Stimulated activated CD4-positive, alpha-beta T cell treated with anti-CD3 and anti-CD28 coated beads, Interleukin-1b, Interleukin-23, amount 100 ng/mL, for 1 hour (primary cell): ENCODE results near the gene KCNK2.

ENCODE experiments used
- DNase-seq, 2 donors: peaks; one replicate each; pipeline ENCODE4 v3.0.0-alpha.2; 2020; ENCODE audit warnings: low read depth in 2 of 2

KCNK2 gene

DNA sequence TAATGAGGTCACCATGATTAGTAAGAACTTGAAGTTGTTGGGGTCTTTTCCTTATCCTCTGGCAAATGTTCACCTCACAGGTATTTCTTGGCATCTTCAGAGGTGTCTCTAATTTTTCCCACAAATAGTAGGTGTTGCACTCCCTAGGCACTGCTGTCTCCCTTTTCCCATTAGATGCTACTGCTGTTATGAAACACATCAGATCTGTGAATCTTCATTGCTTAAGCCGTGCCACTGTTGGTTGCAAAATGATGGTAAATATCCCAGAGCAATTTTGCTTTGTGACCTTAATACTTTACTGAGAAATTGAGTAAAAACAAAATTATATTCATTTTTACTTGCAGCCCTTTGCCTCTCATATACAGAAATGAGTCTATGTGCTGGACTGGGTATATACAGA lies 169.6 kb downstream of the KCNK2 start:
- no peak for DNase-seq

DNA sequence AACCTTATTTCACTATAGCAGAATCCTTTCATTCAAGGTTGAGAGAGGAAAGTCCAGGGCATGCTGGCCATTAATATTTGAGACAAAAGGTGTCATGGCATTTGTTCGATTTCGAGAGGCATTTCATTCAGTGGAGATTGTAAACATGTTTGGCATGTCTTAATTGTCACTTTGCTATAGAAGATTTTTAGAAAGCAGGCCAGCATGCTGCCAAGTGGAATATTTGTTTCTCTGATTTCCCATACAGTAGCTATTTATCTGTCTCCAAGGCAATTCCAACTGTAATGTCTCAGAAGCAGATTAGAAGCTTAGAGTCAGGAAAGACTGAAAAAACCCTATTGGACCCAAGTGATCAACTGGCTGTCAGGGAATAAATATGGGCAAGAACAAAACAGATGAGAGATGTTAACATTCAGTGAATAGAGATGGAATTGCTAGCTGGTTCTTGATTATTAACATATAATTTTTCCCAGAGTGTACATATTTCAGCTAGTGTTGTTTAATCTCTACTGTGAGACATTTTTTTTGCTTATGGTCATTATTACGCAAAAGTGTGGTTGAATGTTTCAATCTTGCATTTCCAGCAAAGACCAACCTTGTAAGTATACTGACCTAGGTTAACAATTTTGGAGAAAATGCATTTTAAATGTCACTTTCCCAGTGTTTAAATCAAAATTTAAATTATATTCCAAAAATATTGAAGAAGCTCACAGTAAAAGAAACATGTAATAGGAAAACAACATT lies 174.6 kb downstream of the KCNK2 start:
- no peak for DNase-seq

DNA sequence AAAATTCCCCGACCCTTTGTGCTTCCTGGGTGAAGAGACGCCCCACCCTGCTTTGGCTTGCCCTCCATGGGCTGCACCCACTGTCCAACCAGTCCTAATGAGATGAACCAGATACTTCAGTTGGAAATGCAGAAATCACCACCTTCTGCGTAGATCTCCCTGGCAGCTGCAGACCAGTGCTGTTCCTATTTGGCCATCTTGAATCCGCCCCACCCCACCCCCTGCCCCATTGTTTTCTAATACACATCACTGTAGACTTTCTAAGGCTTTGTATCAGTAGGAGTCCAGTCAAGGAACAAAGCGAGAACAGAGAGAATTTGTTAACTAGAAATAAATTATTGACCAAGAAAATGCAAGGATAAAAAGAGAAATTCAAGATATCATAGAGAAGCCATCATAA lies 178.2 kb downstream of the KCNK2 start:
- no peak for DNase-seq

DNA sequence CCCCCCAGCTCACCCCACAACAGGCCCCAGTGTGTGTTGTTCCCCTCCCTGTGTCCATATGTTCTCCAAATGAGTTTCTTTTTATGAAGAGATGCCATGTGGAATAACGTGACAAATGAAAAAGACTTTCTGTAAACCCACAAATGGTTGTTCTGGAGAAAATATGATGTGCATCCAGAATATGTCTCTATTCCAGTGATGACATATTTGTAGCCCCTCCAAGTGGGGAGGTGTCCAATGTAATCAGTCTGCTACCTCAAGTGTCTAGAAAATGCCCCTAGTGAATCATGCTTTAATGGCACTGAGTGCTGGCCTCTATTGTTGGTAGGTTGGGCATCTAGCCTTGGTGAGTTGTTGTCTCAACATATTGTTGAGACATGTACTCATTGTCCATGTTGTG lies 179.6 kb downstream of the KCNK2 start:
- no peak for DNase-seq

DNA sequence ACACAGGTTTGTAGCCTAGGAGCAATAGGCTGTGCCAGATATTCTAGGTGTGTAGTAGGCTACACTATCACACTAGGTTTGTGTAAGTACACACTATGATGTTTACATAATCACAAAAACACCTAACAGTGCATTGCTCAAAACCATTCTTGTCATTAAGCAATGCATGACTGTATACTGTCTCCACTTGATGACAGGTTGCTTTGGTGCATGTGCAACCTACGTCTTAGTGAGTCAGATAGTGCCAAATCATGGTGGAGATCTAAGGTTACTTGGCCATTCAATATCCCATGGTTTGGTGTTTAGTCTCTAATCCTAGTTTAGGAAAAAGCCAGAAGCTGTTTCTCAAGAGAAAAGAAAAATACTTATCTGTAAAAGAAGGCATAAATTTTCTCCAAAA lies 181.1 kb downstream of the KCNK2 start:
- DNase-seq, result no peak

DNA sequence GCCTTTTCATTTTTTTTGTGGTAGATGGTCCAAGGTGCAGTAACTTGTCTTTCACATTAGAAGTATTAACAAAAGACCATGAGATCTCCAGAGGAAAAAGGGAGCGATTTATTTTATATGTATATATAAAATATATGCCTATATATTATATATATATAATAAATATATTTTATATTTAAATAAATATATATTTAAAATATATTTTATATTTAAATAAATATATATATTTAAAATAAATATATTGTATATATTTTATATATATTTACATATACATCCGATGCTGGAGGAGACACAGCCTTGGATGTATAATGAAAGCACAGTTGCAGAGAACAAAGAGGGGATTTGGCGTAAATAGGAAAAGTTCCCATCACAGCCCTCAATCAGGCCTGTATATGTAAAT lies 182.1 kb downstream of the KCNK2 start:
- DNase-seq, result no peak

DNA sequence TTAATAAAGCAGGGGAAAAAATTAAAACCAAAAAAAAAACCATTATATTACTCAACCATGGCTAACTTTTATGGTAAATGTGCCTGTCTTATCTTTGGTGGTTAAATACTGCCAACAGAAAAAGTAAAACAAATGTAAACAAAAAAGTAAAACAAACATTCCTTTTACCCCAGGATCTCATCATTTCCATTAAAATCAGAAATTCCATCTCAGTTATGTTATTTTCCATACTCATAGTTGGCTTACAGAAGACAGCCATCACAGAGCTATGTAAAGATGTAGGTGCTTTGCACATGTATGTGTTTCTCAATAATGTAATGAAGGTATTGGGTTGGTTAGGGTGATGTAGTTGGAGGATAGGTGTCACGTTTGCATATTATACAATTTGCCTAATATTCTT lies 185.0 kb downstream of the KCNK2 start:
- no peak for DNase-seq

DNA sequence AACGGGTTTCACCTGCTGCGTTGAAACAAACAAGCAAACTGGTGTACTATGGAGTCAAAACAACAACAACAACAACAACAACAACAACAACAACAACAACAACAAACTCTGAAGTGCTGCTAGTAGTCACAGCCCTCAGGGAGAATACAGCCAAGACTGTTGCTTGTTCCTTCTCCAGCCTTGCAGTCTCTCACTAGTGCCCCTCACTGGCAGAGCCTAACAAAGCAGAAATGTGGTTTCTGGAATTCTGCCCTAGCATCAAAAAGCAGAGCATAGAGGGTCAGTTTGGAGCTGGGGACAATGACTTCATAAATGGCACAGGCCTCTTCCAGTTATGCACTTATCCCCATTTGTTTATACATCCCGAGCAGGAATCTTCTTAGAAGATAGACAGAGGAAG lies 187.4 kb downstream of the KCNK2 start:
- no peak for DNase-seq

DNA sequence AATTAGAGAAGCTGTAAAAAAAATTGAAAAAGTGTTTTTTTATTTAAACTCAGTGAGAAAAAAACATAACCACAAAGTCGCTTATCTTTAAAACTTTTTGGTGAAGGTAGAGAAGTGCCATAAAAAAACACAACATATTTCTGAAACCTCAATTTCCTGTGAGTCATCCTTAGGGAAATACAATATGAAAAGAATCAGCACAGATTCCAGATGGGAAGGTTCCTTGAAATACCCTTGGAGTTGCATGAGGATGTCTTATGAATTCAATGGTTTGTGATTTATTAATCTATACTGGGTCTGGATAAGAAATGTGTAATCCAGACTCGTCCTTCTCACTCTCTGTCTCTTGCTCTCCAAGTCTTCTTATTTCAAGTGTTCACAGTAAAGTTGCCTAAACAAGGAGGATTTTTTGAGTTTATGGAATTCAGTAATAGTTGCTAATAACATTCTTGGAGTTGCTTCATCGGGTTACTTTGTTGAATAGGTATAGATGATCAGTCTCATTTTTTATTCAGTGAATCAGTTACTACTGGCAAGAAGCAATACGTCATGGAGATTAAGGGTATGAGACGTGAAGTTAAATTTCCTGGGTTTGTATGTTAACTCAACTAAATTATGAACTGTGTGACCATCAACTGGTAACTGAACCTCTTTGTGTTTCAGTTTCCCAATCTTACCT lies 191.4 kb downstream of the KCNK2 start:
- DNase-seq, result no peak

DNA sequence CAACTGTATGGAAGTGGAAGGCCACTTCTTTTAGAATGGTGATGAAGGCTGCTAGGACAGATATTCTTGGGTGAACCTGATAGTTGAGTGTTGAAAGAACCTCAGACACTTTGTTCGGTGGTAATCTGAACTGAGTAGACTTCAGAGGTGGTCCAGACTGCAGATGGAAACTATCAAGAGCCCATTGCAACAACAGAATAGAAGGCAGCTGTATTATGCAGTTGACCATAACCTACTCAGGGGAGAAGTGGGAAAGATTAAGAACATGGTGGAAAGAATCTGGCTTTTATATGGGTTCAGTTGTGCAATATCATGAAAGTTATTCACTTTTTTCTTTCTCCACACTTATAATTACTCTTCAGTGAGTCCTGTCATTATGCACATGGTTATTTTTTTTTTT lies 194.0 kb downstream of the KCNK2 start:
- no peak for DNase-seq

DNA sequence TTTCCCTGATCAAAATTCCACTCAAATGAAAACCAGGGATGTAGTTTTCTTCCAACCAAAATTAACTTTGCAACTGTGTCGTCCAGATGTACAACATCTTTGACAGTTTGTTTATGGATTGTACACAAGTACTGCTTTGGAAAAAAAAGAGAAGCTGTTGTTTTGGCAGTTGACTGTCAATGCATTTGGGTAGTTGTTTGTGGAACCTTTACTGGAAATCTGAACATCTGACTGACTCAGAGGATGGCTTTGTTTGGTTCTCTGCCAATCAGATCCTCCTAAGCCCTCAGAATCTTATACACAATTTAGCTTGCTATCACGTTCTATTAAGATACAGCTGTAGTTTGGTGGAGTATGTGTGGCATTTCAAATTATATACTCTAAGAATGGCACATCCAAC lies 195.0 kb downstream of the KCNK2 start:
- no peak for DNase-seq

DNA sequence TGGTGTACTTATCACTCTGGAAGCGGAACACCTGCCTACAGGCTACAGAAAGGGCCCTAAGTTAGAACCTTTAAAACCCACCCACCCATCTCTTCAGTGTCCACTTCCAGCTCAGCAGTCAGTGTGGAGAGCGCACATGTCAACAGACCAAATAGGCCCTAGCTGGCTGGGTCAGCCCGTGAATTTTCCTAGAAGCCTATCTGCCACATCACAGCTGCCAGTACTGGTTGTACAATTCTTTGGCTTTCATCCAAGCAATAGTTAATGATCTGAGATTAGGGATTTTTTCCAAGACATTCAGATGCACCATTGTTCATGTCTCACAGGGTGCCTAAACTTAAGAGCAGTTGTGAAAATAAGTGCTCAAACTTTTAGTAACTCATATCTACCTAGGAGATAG lies 197.1 kb downstream of the KCNK2 start:
- no peak for DNase-seq

DNA sequence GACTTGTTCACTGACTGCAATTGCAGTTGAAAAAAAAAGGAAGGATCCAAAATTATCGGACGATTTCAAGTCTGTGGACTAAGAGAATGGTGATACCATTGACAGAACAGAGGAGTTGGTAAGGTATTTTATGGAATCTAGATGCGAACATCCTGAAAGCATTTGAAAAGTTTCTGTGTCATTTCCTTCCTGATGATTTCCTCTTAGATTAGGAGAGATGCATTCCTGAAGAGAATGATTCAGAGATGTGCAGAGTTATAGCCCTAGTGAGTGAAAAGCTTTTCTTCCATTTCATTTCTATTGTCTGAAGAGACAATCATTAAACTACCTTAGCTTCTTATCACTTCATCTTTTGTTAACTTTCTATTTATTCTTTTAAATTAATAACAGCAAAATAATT lies 200.0 kb downstream of the KCNK2 start:
- no peak for DNase-seq

DNA sequence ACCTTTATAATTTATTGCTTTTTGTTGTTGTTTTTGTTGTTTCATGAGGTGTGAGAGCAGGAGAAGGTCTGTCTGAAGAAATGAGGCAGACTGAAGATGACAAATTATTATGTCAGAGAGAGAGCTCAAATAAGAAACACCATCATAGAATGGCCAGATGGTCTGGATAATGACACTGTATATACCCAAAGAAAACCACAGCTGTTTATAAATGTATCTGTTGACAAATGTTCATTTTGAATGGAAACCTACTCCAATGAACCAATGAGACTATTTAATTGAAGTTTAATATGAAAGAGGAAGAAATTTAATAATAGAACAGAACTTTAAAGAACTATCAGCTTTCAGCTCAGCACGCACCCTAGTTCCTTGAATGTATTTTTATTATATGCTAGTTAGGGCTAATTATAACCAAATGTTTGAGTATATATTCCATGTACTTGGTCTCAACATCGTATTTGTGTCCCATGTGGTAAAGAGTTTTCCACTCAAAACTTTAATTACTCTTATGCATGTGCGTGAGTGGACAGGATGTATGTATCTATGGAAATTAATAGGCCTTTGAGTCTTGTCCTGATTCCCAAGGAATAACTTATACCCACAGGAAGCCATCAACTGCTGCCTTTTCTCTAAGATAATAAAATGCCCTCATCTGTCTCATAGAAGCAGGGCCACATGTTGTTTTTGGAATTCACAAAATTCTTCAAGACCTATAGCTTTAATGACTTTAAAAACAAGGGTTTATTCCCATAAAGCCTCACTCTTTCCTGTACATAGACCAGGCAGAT lies 202.7 kb downstream of the KCNK2 start:
- no peak for DNase-seq
